ENCODE results near the gene BICDL2. TPM values are rescaled to one million over a fixed set of nuclear protein-coding genes. Genes with fewer than 3 reads are reported as not detected.

The BICDL2 gene
- total and polyA plus RNA-seq, 9 of the 15 experiments (the other 6 are each of a cell fraction or from before 2014, with no cell fraction given): 0.09 to 0.28 (median 0.09) TPM; not detected in 6

DNA sequence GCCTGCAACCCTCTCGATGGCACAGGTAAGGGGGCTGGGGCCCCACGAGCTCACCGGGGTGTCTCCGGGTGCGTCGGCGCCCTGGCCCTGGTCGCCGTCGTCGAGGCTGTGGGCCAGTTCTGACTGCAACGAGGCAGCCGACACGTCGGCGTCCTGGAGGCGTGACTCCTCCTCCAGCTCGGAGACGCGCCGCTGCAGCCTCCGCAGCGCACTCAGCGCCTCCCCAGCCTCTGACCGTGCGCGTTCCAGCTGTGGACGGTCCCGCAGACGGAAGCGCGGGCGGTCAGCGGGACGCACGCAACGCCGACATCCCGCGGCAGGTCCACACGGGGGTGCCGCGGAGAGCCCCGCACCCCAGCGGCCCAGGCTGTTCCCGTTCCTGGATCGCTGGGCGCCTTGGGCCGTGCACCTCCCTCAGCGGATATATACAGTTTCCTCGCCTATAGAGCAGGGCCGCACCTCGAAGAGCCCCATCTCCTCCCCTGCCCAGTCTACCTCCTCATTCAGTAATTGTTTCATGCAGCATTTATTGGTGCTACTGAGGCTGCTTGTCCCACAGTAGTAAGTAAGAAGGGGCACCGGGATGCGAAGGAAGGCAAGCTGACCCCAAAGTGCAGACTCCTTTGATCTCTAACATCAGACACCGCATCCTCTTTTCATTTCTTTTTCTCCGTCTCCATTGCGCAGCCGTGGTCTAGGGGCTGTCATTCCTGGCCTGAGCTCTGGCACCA is 7.1 kb downstream of the BICDL2 start (continued):
- TF ChIP-seq ZNF316 (IDR thresholded peaks at IDR 0.05) (no peak), LEF1 (IDR thresholded peaks at IDR 0.05) (no peak), PHF8 (IDR thresholded peaks at IDR 0.05; ENCODE audit: borderline replicate concordance, low read length) (no peak), BRD9 (IDR thresholded peaks at IDR 0.05; ENCODE audit: low read depth, partially characterized antibody) (no peak), JUN (IDR thresholded peaks at IDR 0.05; ENCODE audit: borderline replicate concordance, low read depth, low read length) (no peak), JUN (CRISPR knock-in tag; IDR thresholded peaks at IDR 0.05; ENCODE audit: borderline replicate concordance) (no peak), SIN3B (IDR thresholded peaks at IDR 0.05; ENCODE audit: low read depth) (no peak), TAF15 (IDR thresholded peaks at IDR 0.05; ENCODE audit: low read depth, low read length) (no peak), ZNF79 (CRISPR knock-in tag; IDR thresholded peaks at IDR 0.05; ENCODE audit: low read depth) (no peak), NKRF (IDR thresholded peaks at IDR 0.05; ENCODE audit: borderline replicate concordance) (no peak), ETS2 (tag; IDR thresholded peaks at IDR 0.05; ENCODE audit: borderline replicate concordance, poor library complexity, severe bottlenecking) (no peak), TSC22D4 (tag; IDR thresholded peaks at IDR 0.05) (no peak), SMARCB1 (IDR thresholded peaks at IDR 0.05; ENCODE audit: insufficient read length, low read depth) (no peak), CBFA2T3 (IDR thresholded peaks at IDR 0.05) (no peak), ADNP (tag; IDR thresholded peaks at IDR 0.05) (no peak), SIN3A (IDR thresholded peaks at IDR 0.05; ENCODE audit: borderline replicate concordance in 2 of 2, control insufficient read depth in 1 of 2, low read depth in 2 of 2, low read length in 2 of 2) (no peak), ZNF311 (CRISPR knock-in tag; IDR thresholded peaks at IDR 0.05) (no peak)
- TF ChIP-seq, protein P1, sequence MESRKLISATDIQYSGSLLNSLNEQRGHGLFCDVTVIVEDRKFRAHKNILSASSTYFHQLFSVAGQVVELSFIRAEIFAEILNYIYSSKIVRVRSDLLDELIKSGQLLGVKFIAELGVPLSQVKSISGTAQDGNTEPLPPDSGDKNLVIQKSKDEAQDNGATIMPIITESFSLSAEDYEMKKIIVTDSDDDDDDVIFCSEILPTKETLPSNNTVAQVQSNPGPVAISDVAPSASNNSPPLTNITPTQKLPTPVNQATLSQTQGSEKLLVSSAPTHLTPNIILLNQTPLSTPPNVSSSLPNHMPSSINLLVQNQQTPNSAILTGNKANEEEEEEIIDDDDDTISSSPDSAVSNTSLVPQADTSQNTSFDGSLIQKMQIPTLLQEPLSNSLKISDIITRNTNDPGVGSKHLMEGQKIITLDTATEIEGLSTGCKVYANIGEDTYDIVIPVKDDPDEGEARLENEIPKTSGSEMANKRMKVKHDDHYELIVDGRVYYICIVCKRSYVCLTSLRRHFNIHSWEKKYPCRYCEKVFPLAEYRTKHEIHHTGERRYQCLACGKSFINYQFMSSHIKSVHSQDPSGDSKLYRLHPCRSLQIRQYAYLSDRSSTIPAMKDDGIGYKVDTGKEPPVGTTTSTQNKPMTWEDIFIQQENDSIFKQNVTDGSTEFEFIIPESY (CRISPR knock-in tag; IDR thresholded peaks at IDR 0.05): no peak
- TF ChIP-seq, protein P2, sequence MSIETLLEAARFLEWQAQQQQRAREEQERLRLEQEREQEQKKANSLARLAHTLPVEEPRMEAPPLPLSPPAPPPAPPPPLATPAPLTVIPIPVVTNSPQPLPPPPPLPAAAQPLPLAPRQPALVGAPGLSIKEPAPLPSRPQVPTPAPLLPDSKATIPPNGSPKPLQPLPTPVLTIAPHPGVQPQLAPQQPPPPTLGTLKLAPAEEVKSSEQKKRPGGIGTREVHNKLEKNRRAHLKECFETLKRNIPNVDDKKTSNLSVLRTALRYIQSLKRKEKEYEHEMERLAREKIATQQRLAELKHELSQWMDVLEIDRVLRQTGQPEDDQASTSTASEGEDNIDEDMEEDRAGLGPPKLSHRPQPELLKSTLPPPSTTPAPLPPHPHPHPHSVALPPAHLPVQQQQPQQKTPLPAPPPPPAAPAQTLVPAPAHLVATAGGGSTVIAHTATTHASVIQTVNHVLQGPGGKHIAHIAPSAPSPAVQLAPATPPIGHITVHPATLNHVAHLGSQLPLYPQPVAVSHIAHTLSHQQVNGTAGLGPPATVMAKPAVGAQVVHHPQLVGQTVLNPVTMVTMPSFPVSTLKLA (conservative IDR thresholded peaks at IDR 0.05): peak in 1 of 2 experiments; percentile 50; a peak in 1 of 4 replicates
- TF ChIP-seq, protein P3, sequence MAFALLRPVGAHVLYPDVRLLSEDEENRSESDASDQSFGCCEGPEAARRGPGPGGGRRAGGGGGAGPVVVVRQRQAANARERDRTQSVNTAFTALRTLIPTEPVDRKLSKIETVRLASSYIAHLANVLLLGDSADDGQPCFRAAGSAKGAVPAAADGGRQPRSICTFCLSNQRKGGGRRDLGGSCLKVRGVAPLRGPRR (CRISPR knock-in tag; IDR thresholded peaks at IDR 0.05): no peak
- TF ChIP-seq, protein P4, sequence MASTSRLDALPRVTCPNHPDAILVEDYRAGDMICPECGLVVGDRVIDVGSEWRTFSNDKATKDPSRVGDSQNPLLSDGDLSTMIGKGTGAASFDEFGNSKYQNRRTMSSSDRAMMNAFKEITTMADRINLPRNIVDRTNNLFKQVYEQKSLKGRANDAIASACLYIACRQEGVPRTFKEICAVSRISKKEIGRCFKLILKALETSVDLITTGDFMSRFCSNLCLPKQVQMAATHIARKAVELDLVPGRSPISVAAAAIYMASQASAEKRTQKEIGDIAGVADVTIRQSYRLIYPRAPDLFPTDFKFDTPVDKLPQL (IDR thresholded peaks at IDR 0.05; ENCODE audit: extremely low read depth, insufficient read length): no peak

All from K562 (cell line).